ENCODE results near the gene DYNLT1. TPM values are rescaled to one million over a fixed set of nuclear protein-coding genes. Genes with fewer than 3 reads are reported as not detected.

DYNLT1 gene
- total RNA-seq, 1 experiment from 2014 or later, result 50.5 TPM

- ATAC-seq (no peak), DNase-seq (no peak)
- Histone ChIP-seq H2AFZ (ENCODE audit: low read length) (no peak overlapping the region), H3K9me2 (replicated peaks; ENCODE audit: low read length) (no peaks in the 10 kb centered on the region), H4K20me1 (ENCODE audit: low read length) (no peaks in the 10 kb centered on the region), H3K9ac (ENCODE audit: low read length) (no peak overlapping the region), H3F3A (ENCODE audit: low read length, unreplicated experiment) (no peaks in the 10 kb centered on the region), H3K79me2 (ENCODE audit: low read length) (no peaks in the 10 kb centered on the region), H3K27me3 (ENCODE audit: low read length) (no peaks in the 10 kb centered on the region), H3K27ac (ENCODE audit: low read length) (no peak overlapping the region), H3K4me1 (ENCODE audit: insufficient read depth, low read length) (no peaks in the 10 kb centered on the region), H3K9me3 (ENCODE audit: low read length) (no peaks in the 10 kb centered on the region), H3K4me3 (ENCODE audit: low read length) (no peak overlapping the region), H3K36me3 (ENCODE audit: low read depth, low read length) (no peaks in the 10 kb centered on the region; the same call in none of the 2 replicates), H3K4me2 (ENCODE audit: low read length) (no peak overlapping the region)
- no TSS peak for BruUV-seq (replicated peaks)
- no peak for TF ChIP-seq EZH2phosphoT487 (IDR thresholded peaks at IDR 0.05; ENCODE audit: borderline replicate concordance, low read length)
- TF ChIP-seq CTCF (conservative IDR thresholded peaks at IDR 0.05; ENCODE audit: low read depth, low read length), result no peak
- TF ChIP-seq EZH2 (IDR thresholded peaks at IDR 0.05; ENCODE audit: low read length, unreplicated experiment), result no peak
- CTCF ChIA-PET, result no interaction called here
- POLR2A ChIA-PET (ENCODE audit: unreplicated experiment), result no interaction called here
- intact Hi-C loops (cut with micrococcal nuclease), result no loop called here
Observed at GRCh38 chr6:158625881-158626305, 18.6 kb downstream of the DYNLT1 start.

- Histone ChIP-seq H3F3A (ENCODE audit: low read length, unreplicated experiment) (no peaks in the 10 kb centered on the region), H3K9ac (ENCODE audit: low read length) (no peak overlapping the region), H3K9me2 (replicated peaks; ENCODE audit: low read length) (no peaks in the 10 kb centered on the region), H3K27me3 (ENCODE audit: low read length) (no peaks in the 10 kb centered on the region), H3K4me2 (ENCODE audit: low read length) (no peak overlapping the region), H3K9me3 (ENCODE audit: low read length) (no peaks in the 10 kb centered on the region), H3K36me3 (ENCODE audit: low read depth, low read length) (no peaks in the 10 kb centered on the region; the same call in none of the 2 replicates), H2AFZ (ENCODE audit: low read length) (no peak overlapping the region), H3K79me2 (ENCODE audit: low read length) (no peaks in the 10 kb centered on the region), H3K4me1 (ENCODE audit: insufficient read depth, low read length) (no peaks in the 10 kb centered on the region), H4K20me1 (ENCODE audit: low read length) (no peaks in the 10 kb centered on the region), H3K27ac (ENCODE audit: low read length) (no peak overlapping the region), H3K4me3 (ENCODE audit: low read length) (no peak overlapping the region)
- ChIA-PET POLR2A (ENCODE audit: unreplicated experiment) (no interaction called here), CTCF (no interaction called here)
- no TSS peak for BruUV-seq (replicated peaks)
- intact Hi-C loops (cut with micrococcal nuclease), result no loop called here
- TF ChIP-seq CTCF (conservative IDR thresholded peaks at IDR 0.05; ENCODE audit: low read depth, low read length) (no peak), EZH2phosphoT487 (IDR thresholded peaks at IDR 0.05; ENCODE audit: borderline replicate concordance, low read length) (no peak), EZH2 (IDR thresholded peaks at IDR 0.05; ENCODE audit: low read length, unreplicated experiment) (no peak)
- ATAC-seq (no peak), DNase-seq (no peak)
Observed at GRCh38 chr6:158624684-158625682, 19.6 kb downstream of the DYNLT1 start.

Data from PC-3 (cell line).